GM18505 (cell line): Measurements from ENCODE around the gene TMEM167B.
"Not testable (repeated sequence)": the region's sequence is repeated elsewhere in the genome, so short reads cannot be mapped to it uniquely, and the experiment has no call there.

Source experiments
- ATAC-seq: cut with Tn5 transposase; IDR thresholded peaks from one replicate; pipeline ENCODE4 v1.9.1; 2021; ENCODE audit not compliant: unreplicated experiment
- POLR2A ChIP-seq: IDR thresholded peaks from 4 replicates; pipeline ENCODE4 v1.6.1; 2011; ENCODE audit warnings: borderline replicate concordance; ENCODE audit not compliant: insufficient read depth, insufficient read length; ENCODE audit errors: extremely low read depth

The TMEM167B gene

GRCh38 chr1:109138358-109138757, 47.8 kb downstream of the TMEM167B start:
- no peak for ATAC-seq
- no peak for TF ChIP-seq POLR2A

- no peak for TF ChIP-seq POLR2A
- no peak for ATAC-seq
Measured at GRCh38 chr1:109140392-109140791, 49.8 kb downstream of the TMEM167B start.

GRCh38 chr1:109142260-109142659, 51.7 kb downstream of the TMEM167B start:
- TF ChIP-seq POLR2A = no peak

GRCh38 chr1:109142725-109143124, 52.2 kb downstream of the TMEM167B start:
- not testable (repeated sequence) for ATAC-seq

More at GRCh38 chr1:109142260-109142659, 51.7 kb downstream of the TMEM167B start:
- no peak for ATAC-seq
